Measurements from ENCODE around the gene GLUD2.
"Not testable (repeated sequence)": the region's sequence is repeated elsewhere in the genome, so short reads cannot be mapped to it uniquely, and the experiment has no call there.

Gene GLUD2

GRCh38 chrX:121047441-121048419 is at the start of gene GLUD2:
GLUD2 (plus strand) TSS chrX:121047610; CDS start chrX:121047685, 75 bp downstream.
- DNase-seq (ENCODE audit: low read depth in 1 of 2, low spot score in 1 of 2), result not testable (repeated sequence)

- DNase-seq (ENCODE audit: low read depth in 1 of 2, low spot score in 1 of 2), result no peak
These were observed 48.0 kb upstream of the GLUD2 start for GRCh38 chrX:120999413-120999812.

GRCh38 chrX:121000589-121000988 is 46.8 kb upstream of the GLUD2 start:
- no peak for DNase-seq (ENCODE audit: low read depth in 1 of 2, low spot score in 1 of 2)

GRCh38 chrX:121008920-121009319 is 38.5 kb upstream of the GLUD2 start:
- no peak for DNase-seq (ENCODE audit: low read depth in 1 of 2, low spot score in 1 of 2)

GRCh38 chrX:121009764-121010163 is 37.6 kb upstream of the GLUD2 start:
- no peak for DNase-seq (ENCODE audit: low read depth in 1 of 2, low spot score in 1 of 2)

- no peak for DNase-seq (ENCODE audit: low read depth in 1 of 2, low spot score in 1 of 2)
These were observed 37.2 kb upstream of the GLUD2 start for GRCh38 chrX:121010218-121010617.

- DNase-seq (ENCODE audit: low read depth in 1 of 2, low spot score in 1 of 2), result no peak
These were observed 36.2 kb upstream of the GLUD2 start for GRCh38 chrX:121011254-121011653.

- no peak for DNase-seq (ENCODE audit: low read depth in 1 of 2, low spot score in 1 of 2)
These were observed 33.4 kb upstream of the GLUD2 start for GRCh38 chrX:121013897-121014455.

GRCh38 chrX:121014826-121015225 is 32.6 kb upstream of the GLUD2 start:
- DNase-seq (ENCODE audit: low read depth in 1 of 2, low spot score in 1 of 2), result no peak

GRCh38 chrX:121028419-121028818 is 19.0 kb upstream of the GLUD2 start:
- DNase-seq (ENCODE audit: low read depth in 1 of 2, low spot score in 1 of 2), result no peak

GRCh38 chrX:121030083-121030482 is 17.3 kb upstream of the GLUD2 start:
- DNase-seq (ENCODE audit: low read depth in 1 of 2, low spot score in 1 of 2), result no peak

- DNase-seq (ENCODE audit: low read depth in 1 of 2, low spot score in 1 of 2), result no peak
These were observed 14.9 kb upstream of the GLUD2 start for GRCh38 chrX:121032531-121032930.

- no peak for DNase-seq (ENCODE audit: low read depth in 1 of 2, low spot score in 1 of 2)
These were observed 11.3 kb upstream of the GLUD2 start for GRCh38 chrX:121036137-121036536.

GRCh38 chrX:121036951-121037350 is 10.5 kb upstream of the GLUD2 start:
- DNase-seq (ENCODE audit: low read depth in 1 of 2, low spot score in 1 of 2), result no peak

GRCh38 chrX:121050781-121051180 is 3.4 kb downstream of the GLUD2 start:
- DNase-seq (ENCODE audit: low read depth in 1 of 2, low spot score in 1 of 2), result no peak

- DNase-seq (ENCODE audit: low read depth in 1 of 2, low spot score in 1 of 2), result no peak
These were observed 4.7 kb downstream of the GLUD2 start for GRCh38 chrX:121052122-121052521.

GRCh38 chrX:121062289-121062688 is 14.9 kb downstream of the GLUD2 start:
- no peak for DNase-seq (ENCODE audit: low read depth in 1 of 2, low spot score in 1 of 2)

- no peak for DNase-seq (ENCODE audit: low read depth in 1 of 2, low spot score in 1 of 2)
These were observed 17.2 kb downstream of the GLUD2 start for GRCh38 chrX:121064579-121064978.

GRCh38 chrX:121084247-121084646 is 36.8 kb downstream of the GLUD2 start:
- not testable (repeated sequence) for DNase-seq (ENCODE audit: low read depth in 1 of 2, low spot score in 1 of 2)

- no peak for DNase-seq (ENCODE audit: low read depth in 1 of 2, low spot score in 1 of 2)
These were observed 37.6 kb downstream of the GLUD2 start for GRCh38 chrX:121084903-121085611.

- DNase-seq (ENCODE audit: low read depth in 1 of 2, low spot score in 1 of 2), result no peak
These were observed 38.2 kb downstream of the GLUD2 start for GRCh38 chrX:121085612-121086010.

GRCh38 chrX:121093011-121093410 is 45.6 kb downstream of the GLUD2 start:
- DNase-seq (ENCODE audit: low read depth in 1 of 2, low spot score in 1 of 2), result no peak
